ENCODE measurements around the gene SLC22A14. TPM values are rescaled to one million over a fixed set of nuclear protein-coding genes. Genes with fewer than 3 reads are reported as not detected.
"Not testable (repeated sequence)": the region's sequence is repeated elsewhere in the genome, so short reads cannot be mapped to it uniquely, and the experiment has no call there.

SLC22A14 gene
- 1 to 10 TPM; 2.7 to 9.4 TPM for total RNA-seq
- polyA plus RNA-seq (ENCODE audit: insufficient read depth, low read depth, low replicate concordance) = 11.9 TPM
- long read RNA-seq, donor 1 = 0 reads
- long read RNA-seq, donor 2 = 0 reads

DNA sequence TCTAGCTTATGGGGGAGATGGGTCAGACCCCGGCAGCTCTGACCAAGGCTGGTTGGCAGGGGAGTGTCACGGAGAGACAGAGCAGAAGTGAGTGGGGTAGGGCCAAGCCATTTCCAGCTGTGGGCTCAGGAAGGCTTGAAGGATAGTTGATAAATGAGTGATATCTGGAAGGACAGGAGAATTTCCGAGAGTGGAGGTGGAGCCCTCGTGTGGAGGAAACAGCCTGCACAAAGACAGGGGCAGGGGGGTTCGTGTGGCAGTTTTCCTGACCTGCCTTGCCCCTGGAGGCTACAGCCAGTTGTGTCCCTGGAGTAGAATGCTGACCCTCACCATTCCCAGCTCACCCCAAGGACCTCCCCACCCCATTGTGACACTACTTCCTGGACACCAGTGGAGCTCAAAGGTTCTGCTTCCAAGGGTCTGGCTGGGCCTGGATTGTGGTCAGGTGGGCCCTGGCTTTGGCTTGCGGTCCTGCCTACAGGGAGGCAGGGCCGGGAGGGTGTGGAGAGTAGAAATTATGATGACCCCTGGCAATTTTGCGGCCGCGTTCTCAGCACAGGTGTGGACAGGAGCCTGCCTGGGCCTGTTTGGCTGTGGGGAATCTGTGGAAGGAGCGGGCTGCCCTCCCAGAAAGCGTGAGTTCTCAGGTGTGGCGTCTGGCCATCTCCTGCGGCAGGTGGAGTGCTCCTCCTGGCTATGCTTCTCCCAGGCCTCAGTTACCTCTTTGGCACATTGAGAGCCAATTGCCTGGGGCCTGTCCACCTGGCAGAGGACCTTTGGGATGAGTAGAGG lies at the start of gene SLC22A14:
Gene SLC22A14 (plus strand): TSS at position 400 of the 792 bp plus-strand sequence. CDS start 23,733 bp downstream, outside the sequence.
- Histone ChIP-seq H3K9me3 (no peaks in the 10 kb centered on the region), H3K27me3 (no peaks in the 10 kb centered on the region), H3K4me3 (no peak within 1 kb of the TSS), H3K36me3 (ENCODE audit: low read depth, missing control alignments) (no peaks in the 10 kb centered on the region), H3K4me1 (no peaks in the 10 kb centered on the region), H3K27ac (no peak within 1 kb of the TSS)
- 89 to 91% methylated on average over 6 to 14 of the region's 14 CpGs for WGBS, 2 donors
- no peak for DNase-seq
- intact Hi-C loops (cut with DNase I; ENCODE audit: low total_unique reads) = no loop called here
- no peak for TF ChIP-seq CTCF (IDR thresholded peaks at IDR 0.05)

GRCh38 chr3:38232701-38233100 lies 49.4 kb upstream of the SLC22A14 start:
- no peaks in the 10 kb centered on the region for H3K9me3 ChIP-seq
- no peak overlapping the region for H3K27ac ChIP-seq
- TF ChIP-seq POLR2A (IDR thresholded peaks at IDR 0.05) (no peak), CTCF (IDR thresholded peaks at IDR 0.05) (no peak)
- intact Hi-C loops (cut with DNase I; ENCODE audit: low total_unique reads) = no loop called here
- no peaks in the 10 kb centered on the region for H3K36me3 ChIP-seq (ENCODE audit: low read depth, missing control alignments)
- DNase-seq = no peak
- no peak overlapping the region for H3K4me3 ChIP-seq
- no peaks in the 10 kb centered on the region for H3K27me3 ChIP-seq
- 85 to 91% methylated on average over 2 of the region's 2 CpGs for WGBS, 2 donors
- H3K4me1 ChIP-seq = no peaks in the 10 kb centered on the region

DNA sequence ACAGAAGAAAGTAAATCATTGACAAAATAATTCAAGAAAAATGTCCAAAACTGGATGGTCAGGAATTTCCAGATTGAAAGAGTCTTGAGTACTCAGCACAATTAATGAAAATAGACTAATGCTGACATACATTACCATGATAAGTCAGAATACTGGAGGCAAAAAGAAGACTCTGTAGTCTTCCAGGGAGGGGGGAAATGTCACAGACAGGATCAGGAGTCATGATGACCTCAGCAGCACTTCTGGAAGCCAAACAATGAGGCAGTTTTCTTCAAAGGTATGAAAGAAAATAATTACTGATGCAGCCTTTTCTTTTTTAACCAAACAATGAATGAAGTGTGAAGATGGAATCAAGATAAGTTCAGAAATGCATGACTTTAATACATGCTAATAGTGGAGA lies 46.6 kb upstream of the SLC22A14 start:
- DNase-seq = no peak
- H3K36me3 ChIP-seq (ENCODE audit: low read depth, missing control alignments) = no peaks in the 10 kb centered on the region
- no peak for TF ChIP-seq CTCF (IDR thresholded peaks at IDR 0.05)
- no peak for TF ChIP-seq POLR2A (IDR thresholded peaks at IDR 0.05)
- no peaks in the 10 kb centered on the region for H3K27me3 ChIP-seq
- intact Hi-C loops (cut with DNase I; ENCODE audit: low total_unique reads) = no loop called here
- no peak overlapping the region for H3K27ac ChIP-seq
- no peak overlapping the region for H3K4me3 ChIP-seq
- no peaks in the 10 kb centered on the region for H3K9me3 ChIP-seq
- no peaks in the 10 kb centered on the region for H3K4me1 ChIP-seq

DNA sequence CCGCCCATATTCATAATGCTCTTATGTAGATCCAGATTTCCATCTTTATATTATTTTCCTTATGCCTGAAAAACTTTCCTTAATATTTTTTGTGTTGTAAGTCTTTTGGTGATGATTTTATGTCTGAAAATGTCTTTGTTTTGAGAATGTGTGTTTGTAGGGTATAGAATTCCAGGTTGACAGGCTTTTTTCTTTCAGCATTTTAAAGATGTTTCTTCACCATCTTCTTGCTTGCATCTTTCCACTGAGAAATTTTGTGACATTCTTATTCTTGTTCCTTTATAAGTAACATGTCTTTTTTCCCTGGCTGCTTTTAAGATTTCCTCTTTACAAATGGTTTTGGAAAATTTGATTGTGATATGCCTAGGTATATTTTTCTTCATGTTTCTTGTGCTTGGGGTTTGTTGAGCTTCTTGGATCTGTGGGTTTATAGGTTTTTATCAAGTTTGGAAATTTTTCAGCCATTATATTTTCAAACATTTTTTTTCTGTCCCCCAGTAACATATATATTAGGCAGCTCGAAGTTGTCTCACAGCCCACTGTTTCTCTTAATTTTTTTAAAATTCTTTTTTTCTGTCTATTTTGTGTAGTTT lies 43.6 kb upstream of the SLC22A14 start:
- 97% methylated on average over 2 of the region's 2 CpGs for WGBS, 2 donors
- H3K4me1 ChIP-seq = no peaks in the 10 kb centered on the region
- H3K27ac ChIP-seq = no peak overlapping the region
- no peaks in the 10 kb centered on the region for H3K36me3 ChIP-seq (ENCODE audit: low read depth, missing control alignments)
- H3K4me3 ChIP-seq = no peak overlapping the region
- H3K27me3 ChIP-seq = no peaks in the 10 kb centered on the region
- DNase-seq = no peak
- H3K9me3 ChIP-seq = no peaks in the 10 kb centered on the region
- no peak for TF ChIP-seq CTCF (IDR thresholded peaks at IDR 0.05)
- no peak for TF ChIP-seq POLR2A (IDR thresholded peaks at IDR 0.05)
- intact Hi-C loops (cut with DNase I; ENCODE audit: low total_unique reads) = no loop called here

DNA sequence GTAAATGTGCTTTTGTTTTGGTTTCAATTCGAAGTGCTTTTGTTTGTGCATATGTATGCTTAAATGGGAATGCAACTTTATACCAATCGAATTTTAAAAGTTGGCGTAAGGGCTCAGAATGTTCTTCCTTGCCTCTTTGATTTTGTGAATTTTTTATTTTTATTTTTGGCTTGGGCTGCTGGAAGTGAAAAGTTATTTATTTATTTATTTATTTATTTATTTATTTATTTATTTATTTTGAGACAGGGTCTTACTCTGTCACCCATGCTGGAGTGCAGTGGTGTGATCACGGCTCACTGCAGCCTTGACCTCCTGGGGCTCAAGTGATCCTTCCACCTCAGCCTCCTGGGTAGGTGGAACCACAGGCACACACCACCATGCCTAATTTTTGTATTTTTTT lies 39.3 kb upstream of the SLC22A14 start:
- H3K36me3 ChIP-seq (ENCODE audit: low read depth, missing control alignments); intact Hi-C loops (cut with DNase I; ENCODE audit: low total_unique reads); H3K27me3 ChIP-seq; H3K4me3 ChIP-seq; H3K4me1 ChIP-seq; H3K9me3 ChIP-seq; DNase-seq; H3K27ac ChIP-seq: not testable (repeated sequence)
- 95 to 98% methylated on average over 4 of the region's 4 CpGs for WGBS, 2 donors
